Mesenchymal stem cell (in vitro differentiated cells and primary cell): Measurements from ENCODE around the gene RSBN1L.

Source experiments
- DNase-seq: peaks from one replicate; pipeline ENCODE4 v3.0.0-alpha.2; 2013
- H2AFZ ChIP-seq: one replicate; pipeline ENCODE4 v1.6.1; 2013; ENCODE audit warnings: low read depth, mild to moderate bottlenecking, control low read depth, inconsistent platforms, low read length, moderate library complexity
- H2AK5ac ChIP-seq: 2 replicates; pipeline ENCODE4 v1.6.1; 2013; ENCODE audit warnings: low read length, moderate library complexity, mild to moderate bottlenecking, inconsistent platforms; ENCODE audit not compliant: severe bottlenecking
- H2BK120ac ChIP-seq: one replicate; pipeline ENCODE4 v1.6.1; 2013; ENCODE audit warnings: low read depth, mild to moderate bottlenecking, inconsistent platforms, low read length, moderate library complexity
- H2BK12ac ChIP-seq, 2 experiments: one replicate each; pipeline ENCODE4 v1.6.1; 2013; ENCODE audit warnings: inconsistent platforms in 2 of 2, low read length in 2 of 2, mild to moderate bottlenecking in 2 of 2, moderate library complexity in 2 of 2, control low read depth in 1 of 2
- H2BK15ac ChIP-seq: one replicate; pipeline ENCODE4 v1.6.1; 2013; ENCODE audit warnings: mild to moderate bottlenecking, low read depth, inconsistent platforms; ENCODE audit not compliant: poor library complexity, severe bottlenecking
- H2BK5ac ChIP-seq: 2 replicates; pipeline ENCODE4 v1.6.1; 2013; ENCODE audit warnings: low read depth, mild to moderate bottlenecking, low read length, control low read depth, inconsistent platforms; ENCODE audit not compliant: poor library complexity, severe bottlenecking
- H3K14ac ChIP-seq, 2 experiments: one replicate each; pipeline ENCODE4 v1.6.1; 2013; ENCODE audit warnings: inconsistent platforms in 2 of 2, low read length in 2 of 2, control low read depth in 1 of 2, mild to moderate bottlenecking in 1 of 2, moderate library complexity in 1 of 2
- H3K18ac ChIP-seq, 2 experiments: one replicate each; pipeline ENCODE4 v1.6.1; 2013; ENCODE audit warnings: inconsistent platforms in 2 of 2, low read length in 2 of 2, control low read depth in 1 of 2, low read depth in 1 of 2, mild to moderate bottlenecking in 1 of 2
- H3K23ac ChIP-seq, 2 experiments: one replicate each; pipeline ENCODE4 v1.6.1; 2013; ENCODE audit warnings: inconsistent platforms in 2 of 2, low read length in 2 of 2, mild to moderate bottlenecking in 2 of 2, moderate library complexity in 2 of 2, control low read depth in 1 of 2
- H3K27ac ChIP-seq: 2 replicates; pipeline ENCODE4 v1.5.1; 2013; ENCODE audit warnings: mild to moderate bottlenecking, moderate library complexity, low read length, control low read depth, inconsistent platforms; ENCODE audit not compliant: poor library complexity, severe bottlenecking
- H3K27me3 ChIP-seq, 2 experiments: 2 replicates each; pipeline versions ENCODE4 v1.6.1 to v1.7.0; 2013; ENCODE audit warnings: low read length in 2 of 2, mild to moderate bottlenecking in 2 of 2, moderate library complexity in 2 of 2, control low read depth in 1 of 2, inconsistent platforms in 1 of 2; ENCODE audit not compliant: control insufficient read depth in 1 of 2, insufficient read depth in 1 of 2
- H3K36me3 ChIP-seq, 2 experiments: 2 replicates each; pipeline versions ENCODE4 v1.6.1 to v1.7.0; 2013; ENCODE audit warnings: low read length in 2 of 2, control low read depth in 1 of 2, inconsistent platforms in 1 of 2, low read depth in 1 of 2, mild to moderate bottlenecking in 1 of 2; ENCODE audit not compliant: insufficient read depth in 2 of 2, control insufficient read depth in 1 of 2
- H3K4ac ChIP-seq, 2 experiments: one replicate each; pipeline ENCODE4 v1.6.1; 2013; ENCODE audit warnings: inconsistent platforms in 2 of 2, low read length in 2 of 2, mild to moderate bottlenecking in 2 of 2, moderate library complexity in 2 of 2, control low read depth in 1 of 2, low read depth in 1 of 2
- H3K4me1 ChIP-seq: 2 replicates; pipeline ENCODE4 v1.6.1; 2013; ENCODE audit warnings: low read depth, low read length, control low read depth; ENCODE audit not compliant: control insufficient read depth, insufficient read depth
- H3K4me2 ChIP-seq: 2 replicates; pipeline ENCODE4 v1.6.1; 2013; ENCODE audit warnings: low read length, mild to moderate bottlenecking, inconsistent platforms; ENCODE audit not compliant: poor library complexity, severe bottlenecking
- H3K4me3 ChIP-seq, 2 experiments: 2 replicates each; pipeline versions ENCODE4 v1.5.1 to v1.7.0; 2013; ENCODE audit warnings: low read length in 2 of 2, mild to moderate bottlenecking in 2 of 2, control low read depth in 1 of 2, low read depth in 1 of 2; ENCODE audit not compliant: insufficient read depth in 1 of 2
- H3K79me1 ChIP-seq: replicated peaks from 2 replicates; pipeline ENCODE4 v1.6.1; 2013; ENCODE audit warnings: mild to moderate bottlenecking, control low read depth, low read length, inconsistent platforms; ENCODE audit not compliant: poor library complexity, severe bottlenecking
- H3K9ac ChIP-seq: 2 replicates; pipeline ENCODE4 v1.7.0; 2013; ENCODE audit warnings: mild to moderate bottlenecking, low read length, moderate library complexity
- H3K9me3 ChIP-seq: 2 replicates; pipeline ENCODE4 v1.7.0; 2013; ENCODE audit warnings: mild to moderate bottlenecking, low read length; ENCODE audit not compliant: control insufficient read depth
- H4K8ac ChIP-seq: one replicate; pipeline ENCODE4 v1.6.1; 2013; ENCODE audit warnings: inconsistent platforms, mild to moderate bottlenecking, low read length, moderate library complexity
- H4K91ac ChIP-seq: one replicate; pipeline ENCODE4 v1.6.1; 2013; ENCODE audit warnings: mild to moderate bottlenecking, low read length, inconsistent platforms
- WGBS: methylation state at CpG from one replicate; pipeline ENCODE4 v1.1.7; 2013; ENCODE audit warnings: mixed read lengths; 5-methylcytosine and 5-hydroxymethylcytosine counted together

The RSBN1L gene

DNA sequence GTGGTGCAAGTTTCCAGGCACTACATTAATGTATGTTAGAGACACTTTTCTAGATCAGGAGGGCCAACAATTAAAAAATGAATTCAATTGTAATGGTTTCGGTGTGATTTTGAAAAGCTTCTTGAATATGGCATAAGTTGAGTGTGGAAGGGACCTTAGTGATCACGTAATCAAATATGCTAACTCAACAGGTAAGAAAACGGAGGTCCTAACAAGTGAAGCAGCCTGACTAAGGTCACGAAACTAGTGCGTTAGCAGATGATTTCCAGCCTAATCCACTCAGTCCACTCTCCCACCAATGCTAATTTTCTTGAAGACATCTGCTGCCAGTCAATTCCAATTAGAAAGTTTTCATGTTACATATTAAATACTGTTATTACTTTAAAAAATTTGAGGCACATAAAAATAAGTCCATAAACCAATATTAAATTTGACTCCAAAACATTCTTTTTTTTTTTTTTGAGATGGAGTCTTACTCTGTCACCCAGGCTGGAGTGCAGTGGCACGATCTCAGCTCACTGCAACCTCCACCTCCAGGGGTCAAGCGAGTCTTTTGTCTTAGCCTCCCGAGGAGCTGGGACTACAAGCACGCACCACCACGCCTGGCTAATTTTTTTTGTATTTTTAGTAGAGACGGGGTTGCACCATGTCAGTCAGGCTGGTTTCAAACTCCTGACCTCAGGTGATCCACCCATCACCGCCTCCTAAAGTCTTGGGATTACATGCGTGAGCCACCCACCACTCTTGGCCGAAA, 2.3 kb upstream of the RSBN1L start:
- Histone ChIP-seq H3K79me1 (peaks cover 13% of the 10 kb centered on the region), H3K27ac (no peak overlapping the region), H3K14ac (no peak overlapping the region), H3K36me3 (peaks cover 2 to 4% of the 10 kb centered on the region in 2 experiments), H2BK120ac (no peak overlapping the region), H3K18ac (no peak overlapping the region), H3K9me3 (no peaks in the 10 kb centered on the region), H2BK15ac (no peak overlapping the region), H3K9ac (no peak overlapping the region), H3K27me3 (no peaks in the 10 kb centered on the region), H3K4ac (no peak overlapping the region), H2BK5ac (no peak overlapping the region), H2BK12ac (no peak overlapping the region), H3K4me1 (peaks cover 4% of the 10 kb centered on the region), H3K4me3 (peak overlapping the region in 1 of 2 experiments; percentile 63), H2AK5ac (no peak overlapping the region), H3K4me2 (peak overlapping the region; percentile 26), H4K8ac (no peak overlapping the region), H3K23ac (no peak overlapping the region), H4K91ac (no peak overlapping the region), H2AFZ (no peak overlapping the region)
- WGBS: 88% methylated on average over 11 of the region's 14 CpGs
- no peak for DNase-seq

DNA sequence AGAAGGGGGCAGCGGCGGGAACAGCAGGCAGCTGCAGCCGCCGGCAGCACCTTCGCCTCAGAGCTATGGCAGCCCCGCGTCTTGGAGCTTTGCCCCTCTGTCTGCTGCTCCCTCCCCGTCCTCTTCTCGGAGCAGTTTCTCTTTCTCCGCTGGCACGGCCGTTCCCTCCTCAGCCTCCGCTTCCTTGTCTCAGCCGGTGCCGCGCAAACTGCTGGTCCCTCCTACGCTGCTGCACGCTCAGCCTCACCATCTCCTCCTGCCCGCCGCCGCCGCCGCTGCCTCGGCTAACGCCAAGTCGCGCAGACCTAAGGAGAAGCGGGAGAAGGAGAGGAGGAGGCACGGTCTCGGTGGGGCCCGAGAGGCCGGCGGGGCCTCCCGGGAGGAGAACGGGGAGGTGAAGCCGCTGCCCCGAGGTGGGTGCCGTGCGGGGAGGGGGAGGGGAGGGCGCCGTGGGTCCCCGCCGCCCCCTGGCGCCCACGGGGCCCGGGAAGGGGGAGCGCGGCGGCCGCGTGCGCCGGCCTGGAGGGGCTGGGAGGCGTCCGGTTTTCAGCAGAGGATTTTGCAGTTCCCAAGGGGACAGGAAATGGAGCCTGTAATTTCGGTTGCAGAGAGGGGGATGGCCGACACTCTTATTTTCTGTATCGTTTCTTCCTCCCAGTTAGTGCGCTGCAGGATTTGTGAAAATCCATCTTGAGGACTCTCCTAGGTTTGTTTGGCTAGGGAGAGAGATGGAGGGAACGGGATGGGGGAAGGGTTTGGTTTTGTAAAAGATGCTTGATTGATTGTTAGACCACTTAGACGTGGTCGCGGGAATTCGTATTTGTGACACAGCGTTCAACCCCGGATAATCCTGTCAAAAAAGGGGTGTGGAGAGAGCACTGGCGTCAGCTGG, 630 bp downstream of the RSBN1L start:
- H3K18ac ChIP-seq: peak overlapping the region; percentile 65 to 85

DNA sequence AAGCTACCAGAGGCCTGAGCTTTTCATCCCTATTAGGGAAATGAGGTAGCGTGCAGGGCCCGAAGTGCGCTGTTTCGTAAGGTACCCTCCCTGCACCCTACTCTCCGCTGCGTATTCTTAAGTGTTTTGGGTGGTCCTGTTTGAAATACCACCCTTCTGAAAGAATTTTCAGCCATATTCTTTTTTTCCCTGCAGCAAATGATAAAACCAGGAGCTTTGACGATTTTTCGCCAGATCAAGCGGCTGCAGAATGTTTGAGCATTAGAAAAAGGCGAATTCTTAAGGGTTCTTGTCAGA, 1.2 kb downstream of the RSBN1L start:
- H3K9ac ChIP-seq: peak overlapping the region; percentile 98
- peak overlapping the region in 1 of 2 experiments; percentile 82 for H3K4ac ChIP-seq
- H3K4me3 ChIP-seq: peak overlapping the region; percentile 67 to 92
- peaks cover 8% of the 10 kb centered on the region for H3K79me1 ChIP-seq
- H3K36me3 ChIP-seq: peaks cover 0 to 2% of the 10 kb centered on the region in 2 experiments
- no peak overlapping the region for H3K14ac ChIP-seq
- H4K8ac ChIP-seq: no peak overlapping the region
- no peak overlapping the region for H2BK15ac ChIP-seq
- peak overlapping the region; percentile 39 for H2AFZ ChIP-seq
- peak overlapping the region in 1 of 2 experiments; percentile 8 for H3K18ac ChIP-seq
- WGBS: 0% methylated on average over 10 of the region's 10 CpGs
- H4K91ac ChIP-seq: no peak overlapping the region
- H2BK5ac ChIP-seq: no peak overlapping the region
- peak overlapping the region; percentile 61 for H3K27ac ChIP-seq
- peak overlapping the region in 1 of 2 experiments; percentile 71 for H2BK12ac ChIP-seq
- H2AK5ac ChIP-seq: no peak overlapping the region
- no peaks in the 10 kb centered on the region for H3K27me3 ChIP-seq
- peak overlapping the region in 1 of 2 experiments; percentile 83 for H3K23ac ChIP-seq
- peak overlapping the region; percentile 86 for H3K4me2 ChIP-seq
- peaks cover 11% of the 10 kb centered on the region for H3K4me1 ChIP-seq
- no peak for DNase-seq
- H2BK120ac ChIP-seq: no peak overlapping the region
- H3K9me3 ChIP-seq: no peaks in the 10 kb centered on the region

More for the DNA sequence above, 630 bp downstream of the RSBN1L start:
- Histone ChIP-seq H3K79me1 (peaks cover 11% of the 10 kb centered on the region), H4K91ac (peak overlapping the region; percentile 30), H3K4me1 (peaks cover 9% of the 10 kb centered on the region), H3K9ac (peak overlapping the region; percentile 98), H2BK5ac (no peak overlapping the region), H3K27ac (peak overlapping the region; percentile 79), H3K4me2 (peak overlapping the region; percentile 86), H2BK12ac (peak overlapping the region in 1 of 2 experiments; percentile 71), H3K27me3 (no peaks in the 10 kb centered on the region), H3K9me3 (no peaks in the 10 kb centered on the region), H3K14ac (peak overlapping the region in 1 of 2 experiments; percentile 61), H2AFZ (peak overlapping the region; percentile 39), H3K36me3 (peaks cover 0 to 2% of the 10 kb centered on the region in 2 experiments), H2AK5ac (no peak overlapping the region), H3K4ac (peak overlapping the region; percentile 79 to 82), H3K23ac (peak overlapping the region in 1 of 2 experiments; percentile 83), H3K4me3 (peak overlapping the region; percentile 67 to 92), H2BK15ac (peak overlapping the region; percentile 87), H2BK120ac (peak overlapping the region; percentile 51), H4K8ac (peak overlapping the region; percentile 58)
- peak; percentile 74 for DNase-seq
- WGBS: under 1% methylated on average over 60 of the region's 67 CpGs
